Effector memory CD4-positive, alpha-beta T cell (primary cell): ENCODE measurements around the gene CDH22.

Experiments used
- DNase-seq, 3 donors: peaks; one replicate each; pipeline ENCODE4 v3.0.0-alpha.2; 2020
- H3K27ac ChIP-seq: 2 replicates; pipeline ENCODE4 v1.7.0; 2013; ENCODE audit warnings: mild to moderate bottlenecking, low read length, moderate library complexity; ENCODE audit not compliant: insufficient read depth, poor library complexity, severe bottlenecking
- H3K27me3 ChIP-seq: replicated peaks from 2 replicates; pipeline ENCODE4 v1.7.0; 2013; ENCODE audit warnings: mild to moderate bottlenecking, low read length; ENCODE audit not compliant: insufficient read depth, control insufficient read depth, poor library complexity, severe bottlenecking
- H3K36me3 ChIP-seq: 2 replicates; pipeline ENCODE4 v1.7.0; 2013; ENCODE audit warnings: mild to moderate bottlenecking, low read length, moderate library complexity; ENCODE audit not compliant: control insufficient read depth, insufficient read depth
- H3K4me1 ChIP-seq: 2 replicates; pipeline ENCODE4 v1.7.0; 2013; ENCODE audit warnings: low read length, mild to moderate bottlenecking; ENCODE audit not compliant: control insufficient read depth, insufficient read depth, poor library complexity, severe bottlenecking
- H3K4me3 ChIP-seq: 2 replicates; pipeline ENCODE4 v1.7.0; 2013; ENCODE audit warnings: low read length, low read depth, mild to moderate bottlenecking; ENCODE audit not compliant: insufficient read depth, poor library complexity, severe bottlenecking
- H3K9me3 ChIP-seq: 2 replicates; pipeline ENCODE4 v1.7.0; 2013; ENCODE audit warnings: mild to moderate bottlenecking, low read length, moderate library complexity; ENCODE audit not compliant: control insufficient read depth

Gene CDH22

DNA sequence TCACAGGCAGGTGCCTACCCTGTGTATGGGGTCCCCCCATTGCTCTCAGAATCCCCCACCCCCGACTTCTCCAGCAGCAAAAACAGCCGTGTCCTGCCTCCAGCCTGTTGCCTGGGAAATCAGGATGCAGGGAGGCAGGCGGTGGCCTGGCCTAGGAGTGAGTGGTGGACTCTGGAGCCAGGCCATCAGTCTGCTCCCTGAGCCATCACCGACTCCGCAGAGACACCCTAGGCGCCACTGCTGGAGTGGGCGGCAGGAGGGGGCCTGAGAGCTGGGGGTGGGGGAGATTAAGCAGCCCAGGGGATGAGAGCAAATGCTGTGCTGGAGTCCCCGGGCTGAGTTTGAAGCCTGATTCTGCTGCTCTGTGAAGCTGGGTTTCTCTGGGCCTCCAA, 97.0 kb downstream of the CDH22 start:
- Histone ChIP-seq H3K9me3 (no peaks in the 10 kb centered on the region), H3K4me3 (no peak overlapping the region), H3K27ac (no peak overlapping the region), H3K36me3 (no peaks in the 10 kb centered on the region), H3K4me1 (peaks cover 3% of the 10 kb centered on the region), H3K27me3 (peaks cover 2% of the 10 kb centered on the region)
- no peak for DNase-seq

DNA sequence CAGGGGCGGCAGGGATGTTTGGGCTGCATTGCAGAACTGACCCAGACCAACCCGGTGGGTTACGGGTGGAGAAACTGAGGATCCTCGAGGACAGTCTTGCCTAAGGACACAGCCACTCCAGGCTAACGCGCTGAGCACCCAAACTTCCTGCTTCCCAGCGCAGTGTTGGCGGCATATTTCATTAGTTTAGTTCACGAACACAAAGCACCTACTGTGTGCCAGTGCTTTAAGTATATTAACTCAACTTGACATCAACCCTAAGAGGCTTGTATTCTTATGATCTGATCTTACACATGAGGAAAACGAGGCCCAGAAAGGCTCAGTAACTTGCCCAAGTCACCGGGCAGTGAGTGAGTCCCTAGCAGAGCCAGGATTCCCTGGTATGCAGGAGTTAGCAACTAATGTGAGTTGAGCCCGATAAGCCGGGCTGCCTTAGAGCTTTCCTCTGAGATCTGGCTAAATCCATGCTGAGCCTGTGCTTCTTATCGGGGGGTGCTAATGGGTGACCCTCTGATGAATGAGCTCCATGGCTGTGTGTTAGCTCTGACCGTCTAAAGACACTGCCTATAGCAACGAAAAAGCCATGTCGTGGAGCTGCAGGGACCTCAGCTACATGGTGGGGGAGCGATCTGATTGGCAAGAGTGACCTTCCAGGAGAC, 97.5 kb downstream of the CDH22 start:
- no peak for DNase-seq
- H3K27ac ChIP-seq, result no peak overlapping the region
- no peaks in the 10 kb centered on the region for H3K9me3 ChIP-seq
- H3K36me3 ChIP-seq, result no peaks in the 10 kb centered on the region
- H3K4me3 ChIP-seq, result no peak overlapping the region
- H3K4me1 ChIP-seq, result peaks cover 9% of the 10 kb centered on the region
- H3K27me3 ChIP-seq, result peaks cover 2% of the 10 kb centered on the region

- H3K27ac ChIP-seq, result no peak overlapping the region
- H3K27me3 ChIP-seq, result peaks cover 2% of the 10 kb centered on the region
- H3K9me3 ChIP-seq, result no peaks in the 10 kb centered on the region
- no peak for DNase-seq
- no peak overlapping the region for H3K4me3 ChIP-seq
- peaks cover 14% of the 10 kb centered on the region for H3K4me1 ChIP-seq
- H3K36me3 ChIP-seq, result no peaks in the 10 kb centered on the region
Observed at GRCh38 chr20:46209930-46210671, 98.2 kb downstream of the CDH22 start.

DNA sequence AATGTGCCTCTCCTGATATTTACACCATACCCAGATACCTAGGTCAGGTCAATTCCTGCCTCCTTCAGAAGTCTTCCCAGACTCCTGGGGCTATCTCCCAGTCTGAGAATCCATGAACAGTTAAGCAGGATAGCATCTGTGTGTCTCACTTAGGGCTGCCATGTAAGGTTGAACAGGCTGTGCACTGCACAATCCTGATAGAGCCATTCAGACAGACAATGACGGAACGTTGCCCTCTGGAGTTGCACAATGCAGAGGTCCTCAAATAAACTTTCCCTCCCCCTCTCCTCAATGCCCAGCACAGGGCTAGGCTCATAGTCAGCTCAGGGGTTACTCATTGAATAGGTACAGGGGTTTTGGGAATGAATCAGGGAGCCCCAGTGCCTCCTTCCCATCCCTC, 100.5 kb downstream of the CDH22 start:
- no peak for DNase-seq
- H3K27ac ChIP-seq, result no peak overlapping the region
- H3K4me1 ChIP-seq, result peaks cover 29% of the 10 kb centered on the region
- no peak overlapping the region for H3K4me3 ChIP-seq
- no peaks in the 10 kb centered on the region for H3K36me3 ChIP-seq
- no peaks in the 10 kb centered on the region for H3K9me3 ChIP-seq
- H3K27me3 ChIP-seq, result peaks cover 2% of the 10 kb centered on the region

DNA sequence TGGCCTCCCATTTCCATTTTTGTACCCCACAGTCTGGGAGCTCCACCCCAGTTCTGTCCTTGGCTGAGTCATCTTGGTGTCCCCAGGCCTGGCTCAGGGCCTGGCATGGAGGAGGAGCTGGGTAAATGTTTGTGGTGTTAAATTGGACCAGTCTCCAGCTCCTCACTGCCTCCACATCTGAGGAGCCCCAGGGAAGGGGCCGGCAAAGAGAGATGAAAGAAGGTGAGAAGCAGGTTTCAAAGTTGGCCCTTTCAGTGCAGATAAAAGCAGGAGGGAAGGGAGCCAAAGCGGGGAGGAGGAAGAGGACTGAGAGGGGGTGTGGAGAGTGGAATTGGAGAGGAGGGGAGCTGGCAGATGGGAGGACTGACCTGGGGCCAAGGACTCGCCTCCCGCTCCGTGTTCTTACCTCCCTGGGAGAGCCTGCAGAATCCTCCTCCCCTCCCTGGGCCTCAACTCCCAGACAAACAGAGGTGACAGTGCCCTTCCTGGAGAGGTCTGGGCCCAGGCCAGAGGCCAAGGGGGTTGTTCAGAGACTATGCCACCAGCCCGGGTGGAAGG, 101.2 kb downstream of the CDH22 start:
- no peak for DNase-seq
- no peaks in the 10 kb centered on the region for H3K36me3 ChIP-seq
- H3K4me3 ChIP-seq, result no peak overlapping the region
- H3K9me3 ChIP-seq, result no peaks in the 10 kb centered on the region
- no peak overlapping the region for H3K27ac ChIP-seq
- peaks cover 29% of the 10 kb centered on the region for H3K4me1 ChIP-seq
- peaks cover 2% of the 10 kb centered on the region for H3K27me3 ChIP-seq

GRCh38 chr20:46206025-46206424, 102.3 kb downstream of the CDH22 start:
- no peak overlapping the region for H3K4me3 ChIP-seq
- no peaks in the 10 kb centered on the region for H3K27me3 ChIP-seq
- no peaks in the 10 kb centered on the region for H3K36me3 ChIP-seq
- H3K27ac ChIP-seq, result no peak overlapping the region
- peaks cover 29% of the 10 kb centered on the region for H3K4me1 ChIP-seq
- no peak for DNase-seq
- H3K9me3 ChIP-seq, result no peaks in the 10 kb centered on the region

- Histone ChIP-seq H3K4me3 (no peak overlapping the region), H3K36me3 (no peaks in the 10 kb centered on the region), H3K27ac (no peak overlapping the region), H3K27me3 (peaks cover 2% of the 10 kb centered on the region), H3K4me1 (peaks cover 29% of the 10 kb centered on the region), H3K9me3 (no peaks in the 10 kb centered on the region)
- DNase-seq, result no peak
Observed at GRCh38 chr20:46205349-46205748, 102.9 kb downstream of the CDH22 start.

- peaks cover 3% of the 10 kb centered on the region for H3K27me3 ChIP-seq
- no peak for DNase-seq
- H3K36me3 ChIP-seq, result no peaks in the 10 kb centered on the region
- H3K27ac ChIP-seq, result no peak overlapping the region
- H3K9me3 ChIP-seq, result no peaks in the 10 kb centered on the region
- no peak overlapping the region for H3K4me3 ChIP-seq
- peaks cover 29% of the 10 kb centered on the region for H3K4me1 ChIP-seq
Observed at GRCh38 chr20:46204594-46205186, 103.6 kb downstream of the CDH22 start.

DNA sequence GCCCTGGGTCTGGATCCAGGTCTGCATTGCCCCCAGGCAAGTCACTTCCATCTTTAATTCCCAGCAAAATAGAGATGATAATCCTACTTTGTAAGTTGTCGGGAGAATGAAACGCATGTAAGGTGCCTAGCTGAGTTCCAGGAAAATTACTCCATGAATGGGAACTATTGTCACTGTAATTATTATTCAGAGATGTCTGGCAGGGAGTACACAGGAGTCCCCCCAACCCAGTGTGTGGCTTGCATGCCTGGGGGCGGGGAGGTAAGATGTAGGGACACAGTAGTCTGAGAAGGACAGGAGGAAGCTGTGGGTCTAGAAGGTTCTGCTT, 104.8 kb downstream of the CDH22 start:
- peaks cover 3% of the 10 kb centered on the region for H3K27me3 ChIP-seq
- H3K36me3 ChIP-seq, result no peaks in the 10 kb centered on the region
- H3K4me1 ChIP-seq, result peaks cover 29% of the 10 kb centered on the region
- no peaks in the 10 kb centered on the region for H3K9me3 ChIP-seq
- no peak overlapping the region for H3K4me3 ChIP-seq
- no peak overlapping the region for H3K27ac ChIP-seq
- no peak for DNase-seq
